Lower lobe of right lung (tissue), 2 donors: ENCODE results near the gene PTPRF. TPM values are rescaled to one million over a fixed set of nuclear protein-coding genes. Genes with fewer than 3 reads are reported as not detected.
"Not testable (repeated sequence)": the region's sequence is repeated elsewhere in the genome, so short reads cannot be mapped to it uniquely, and the experiment has no call there.

ENCODE experiments used
- ATAC-seq, 2 donors: fragments of 200-7000 bp; cut with Tn5 transposase; one replicate each; pipeline ENCODE4 v1.9.1; 2020 to 2022; ENCODE audit warnings: mild to moderate bottlenecking in 2 of 2, moderate library complexity in 2 of 2
- DNase-seq: peaks from one replicate; pipeline ENCODE4 v3.0.0-alpha.2; 2020
- H3K27ac ChIP-seq: fragments of 200-600 bp; one replicate; pipeline ENCODE4 v1.8.0; 2022
- H3K27me3 ChIP-seq: fragments of 200-600 bp; one replicate; pipeline ENCODE4 v1.8.0; 2022; ENCODE audit warnings: low read depth
- H3K36me3 ChIP-seq: fragments of 200-600 bp; one replicate; pipeline ENCODE4 v1.8.0; 2022; ENCODE audit warnings: mild to moderate bottlenecking
- H3K4me1 ChIP-seq: fragments of 200-600 bp; one replicate; pipeline ENCODE4 v1.8.0; 2022
- H3K4me3 ChIP-seq: fragments of 200-600 bp; one replicate; pipeline ENCODE4 v1.8.0; 2022; ENCODE audit warnings: mild to moderate bottlenecking
- H3K9me3 ChIP-seq: fragments of 200-600 bp; one replicate; pipeline ENCODE4 v1.8.0; 2022
- intact Hi-C: fragments of 100-400 bp; cut with DNase I; formaldehyde crosslinking; loops from one replicate; pipeline ENCODE4 v1.11.0; 2022
- total RNA-seq: library from RNA; stranded (reverse); fragmentation: NEBNext Ultra II Directional; extraction: Animal tissue kit (Norgen Biotek cat#: 25700); gene quantifications from one replicate; pipeline ENCODE4 v1.2.1, GENCODE V29; 2021
- TF ChIP-seq, protein P1 (sequence below): fragments of 200-600 bp; IDR thresholded peaks from one replicate; pipeline ENCODE4 v1.8.0; 2022; ENCODE audit warnings: antibody characterized with exemption, mild to moderate bottlenecking
- donor health status: DM: no; HTN: yes; CAD: no; lungs with severe emphysema.

Gene PTPRF
- total RNA-seq, 1 donor from 2014 or later = 176 TPM

DNA sequence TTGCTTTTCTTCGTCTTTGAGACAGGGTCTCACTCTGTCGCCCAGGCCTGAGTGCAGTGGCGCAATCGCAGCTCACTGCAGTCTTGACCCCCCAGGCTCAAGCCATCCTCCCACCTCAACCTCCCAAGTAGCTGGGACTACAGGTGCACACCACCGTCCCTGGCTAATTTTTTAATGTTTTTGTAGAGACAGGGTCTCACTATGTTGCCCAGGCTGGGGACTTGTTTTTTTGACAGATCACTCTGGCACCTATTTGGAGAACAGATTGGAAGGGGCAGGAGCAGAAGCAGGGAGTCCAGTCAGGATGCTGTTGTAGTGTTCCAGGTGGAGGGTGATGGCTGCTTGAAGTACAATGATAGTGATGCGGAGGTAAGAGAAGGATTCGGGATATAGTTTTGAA lies 106.6 kb downstream of the PTPRF start:
- Histone ChIP-seq H3K27ac (no peak overlapping the region), H3K9me3 (no peaks in the 10 kb centered on the region), H3K36me3 (no peaks in the 10 kb centered on the region), H3K27me3 (no peaks in the 10 kb centered on the region), H3K4me1 (peaks cover under 1% of the 10 kb centered on the region), H3K4me3 (no peak overlapping the region)
- DNase-seq = no peak
- TF ChIP-seq, protein P1, sequence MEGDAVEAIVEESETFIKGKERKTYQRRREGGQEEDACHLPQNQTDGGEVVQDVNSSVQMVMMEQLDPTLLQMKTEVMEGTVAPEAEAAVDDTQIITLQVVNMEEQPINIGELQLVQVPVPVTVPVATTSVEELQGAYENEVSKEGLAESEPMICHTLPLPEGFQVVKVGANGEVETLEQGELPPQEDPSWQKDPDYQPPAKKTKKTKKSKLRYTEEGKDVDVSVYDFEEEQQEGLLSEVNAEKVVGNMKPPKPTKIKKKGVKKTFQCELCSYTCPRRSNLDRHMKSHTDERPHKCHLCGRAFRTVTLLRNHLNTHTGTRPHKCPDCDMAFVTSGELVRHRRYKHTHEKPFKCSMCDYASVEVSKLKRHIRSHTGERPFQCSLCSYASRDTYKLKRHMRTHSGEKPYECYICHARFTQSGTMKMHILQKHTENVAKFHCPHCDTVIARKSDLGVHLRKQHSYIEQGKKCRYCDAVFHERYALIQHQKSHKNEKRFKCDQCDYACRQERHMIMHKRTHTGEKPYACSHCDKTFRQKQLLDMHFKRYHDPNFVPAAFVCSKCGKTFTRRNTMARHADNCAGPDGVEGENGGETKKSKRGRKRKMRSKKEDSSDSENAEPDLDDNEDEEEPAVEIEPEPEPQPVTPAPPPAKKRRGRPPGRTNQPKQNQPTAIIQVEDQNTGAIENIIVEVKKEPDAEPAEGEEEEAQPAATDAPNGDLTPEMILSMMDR = no peak
- intact Hi-C loops = no loop called here
- no peak for ATAC-seq

DNA sequence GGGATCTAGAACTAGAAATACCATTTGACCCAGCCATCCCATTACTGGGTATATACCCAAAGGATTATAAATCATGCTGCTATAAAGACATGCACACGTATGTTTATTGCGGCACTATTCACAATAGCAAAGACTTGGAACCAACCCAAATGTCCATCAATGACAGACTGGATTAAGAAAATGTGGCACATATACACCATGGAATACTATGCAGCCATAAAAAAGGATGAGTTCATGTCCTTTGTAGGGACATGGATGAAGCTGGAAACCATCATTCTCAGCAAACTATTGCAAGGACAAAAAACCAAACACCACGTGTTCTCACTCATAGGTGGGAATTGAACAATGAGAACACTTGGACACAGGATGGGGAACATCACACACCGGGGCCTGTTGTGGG lies 107.7 kb downstream of the PTPRF start:
- not testable (repeated sequence) for DNase-seq

DNA sequence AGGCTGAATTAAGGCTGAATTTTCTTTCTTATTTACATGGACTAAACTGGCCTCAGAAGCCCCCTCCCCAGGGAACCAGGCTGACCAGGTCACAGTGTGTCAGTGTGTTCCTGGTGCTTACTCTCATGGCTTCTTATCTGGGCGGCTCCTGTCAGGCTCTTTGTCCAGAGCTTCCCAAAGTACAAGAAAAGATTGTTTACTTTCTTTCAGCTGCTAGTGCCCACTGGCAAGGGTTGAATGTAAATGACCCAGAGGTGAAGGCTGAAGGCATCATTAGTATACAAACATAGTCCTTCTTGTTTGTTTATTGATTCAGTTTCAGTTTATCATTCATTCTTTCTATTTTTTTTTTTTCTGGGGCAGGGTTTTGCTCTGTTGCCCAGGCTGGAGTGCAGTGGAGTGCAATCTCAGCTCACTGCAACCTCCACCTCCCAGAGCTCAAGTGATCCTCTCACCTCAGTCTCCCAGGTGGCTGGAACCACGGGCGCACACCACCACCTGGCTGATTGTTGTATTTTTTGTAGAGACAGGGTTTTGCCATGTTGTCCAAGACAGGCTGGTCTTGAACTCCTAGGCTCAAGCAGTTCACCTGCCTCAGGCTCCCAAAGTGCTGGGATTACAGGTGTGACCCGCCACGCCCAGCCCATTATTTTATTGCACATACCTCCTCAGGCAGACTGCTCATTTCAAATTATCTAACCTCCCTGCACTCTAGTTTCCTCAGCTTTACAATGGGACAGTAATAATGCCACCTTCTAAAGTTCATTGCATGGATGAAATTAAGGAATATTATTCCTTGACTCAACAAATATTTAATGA lies 109.5 kb downstream of the PTPRF start:
- Histone ChIP-seq H3K4me1 (no peaks in the 10 kb centered on the region), H3K27me3 (no peaks in the 10 kb centered on the region), H3K27ac (no peak overlapping the region), H3K36me3 (no peaks in the 10 kb centered on the region), H3K4me3 (no peak overlapping the region), H3K9me3 (no peaks in the 10 kb centered on the region)
- intact Hi-C loops = no loop called here
- no peak for DNase-seq
- TF ChIP-seq, protein P1 = no peak
- ATAC-seq = no peak

More for the DNA sequence above, 107.7 kb downstream of the PTPRF start:
- H3K9me3 ChIP-seq, intact Hi-C loops, H3K36me3 ChIP-seq, ATAC-seq, H3K4me1 ChIP-seq, H3K27me3 ChIP-seq, H3K4me3 ChIP-seq, H3K27ac ChIP-seq: not testable (repeated sequence)

DNA sequence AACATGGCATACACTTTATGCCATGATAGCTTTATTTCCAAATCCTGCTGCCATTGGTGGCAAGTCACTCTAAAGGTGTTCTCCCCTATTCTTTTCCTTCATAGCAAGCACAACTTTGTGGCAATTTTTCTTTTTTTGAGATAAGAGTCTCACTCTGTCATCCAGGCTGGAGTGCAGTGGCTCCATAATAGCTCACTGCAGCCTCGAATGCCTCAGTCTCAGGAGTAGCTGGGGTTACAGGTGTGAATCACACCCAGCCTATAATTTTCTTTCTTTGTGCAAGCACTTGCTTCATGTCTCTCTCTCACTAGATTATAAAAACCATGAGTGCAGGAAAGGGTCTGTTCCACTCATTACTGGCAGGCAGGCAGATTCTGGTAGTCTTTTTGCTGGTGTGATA lies 113.9 kb downstream of the PTPRF start:
- ATAC-seq (no peak), DNase-seq (no peak)
- Histone ChIP-seq H3K27me3 (no peaks in the 10 kb centered on the region), H3K27ac (no peak overlapping the region), H3K36me3 (no peaks in the 10 kb centered on the region), H3K9me3 (no peaks in the 10 kb centered on the region), H3K4me3 (no peak overlapping the region), H3K4me1 (no peaks in the 10 kb centered on the region)
- intact Hi-C loops = no loop called here
- TF ChIP-seq, protein P1 = no peak

DNA sequence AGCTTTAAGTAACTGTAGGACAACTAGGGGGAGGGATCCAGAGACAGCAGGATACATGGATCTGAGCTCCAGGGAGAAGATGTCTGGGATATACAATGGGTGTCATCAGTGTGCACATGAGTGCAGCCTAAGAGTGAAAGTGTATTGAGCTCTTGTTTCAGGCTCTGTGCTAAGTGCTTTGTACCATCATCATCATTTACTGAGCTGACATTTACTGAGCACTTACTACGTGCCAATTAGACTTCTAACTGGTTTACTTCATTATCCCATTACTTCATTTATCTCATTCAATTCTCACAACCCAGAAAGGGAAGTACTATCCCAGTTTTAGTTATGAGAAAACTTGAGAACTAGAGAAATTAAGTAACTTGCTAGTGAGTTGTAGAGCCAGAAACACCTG lies 114.8 kb downstream of the PTPRF start:
- intact Hi-C loops = no loop called here
- Histone ChIP-seq H3K27me3 (no peaks in the 10 kb centered on the region), H3K4me1 (no peaks in the 10 kb centered on the region), H3K4me3 (no peak overlapping the region), H3K36me3 (no peaks in the 10 kb centered on the region), H3K9me3 (no peaks in the 10 kb centered on the region), H3K27ac (no peak overlapping the region)
- TF ChIP-seq, protein P1 = no peak
- no peak for ATAC-seq
- no peak for DNase-seq

DNA sequence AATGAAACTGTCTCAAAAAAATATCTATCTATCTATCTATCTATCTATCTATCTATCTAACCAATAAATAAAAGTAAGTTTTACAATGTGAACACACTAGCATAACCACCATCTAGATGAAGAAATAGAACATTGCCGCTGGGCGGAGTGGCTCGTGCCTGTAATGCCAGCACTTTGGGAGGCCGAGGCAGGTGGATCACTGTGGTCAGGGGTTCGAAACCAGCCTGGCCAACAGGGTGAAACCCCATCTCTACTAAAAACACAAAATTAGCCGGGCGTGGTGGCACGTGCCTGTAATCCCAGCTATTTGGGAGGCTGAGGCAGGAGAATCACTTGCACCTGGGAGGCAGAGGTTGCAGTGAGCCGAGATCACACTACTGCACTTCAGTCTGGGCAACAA lies 116.6 kb downstream of the PTPRF start:
- intact Hi-C loops, DNase-seq, ATAC-seq, H3K36me3 ChIP-seq, H3K27me3 ChIP-seq, H3K9me3 ChIP-seq, H3K4me3 ChIP-seq, H3K27ac ChIP-seq: not testable (repeated sequence)
- peaks cover 15% of the 10 kb centered on the region for H3K4me1 ChIP-seq
